CD4-positive, CD25-positive, alpha-beta regulatory T cell (primary cell): Measurements from ENCODE around the gene PTPRE. TPM values are rescaled to one million over a fixed set of nuclear protein-coding genes. Genes with fewer than 3 reads are reported as not detected.

Source experiments
- ATAC-seq, 2 donors: fragments of 150-1000 bp; cut with Tn5 transposase; one replicate each; pipeline ENCODE4 v1.10.0; 2021; ENCODE audit warnings: low read depth in 2 of 2, moderate number of reproducible peaks in 2 of 2, moderate library complexity in 1 of 2
- DNase-seq, 3 donors: peaks; one replicate each; pipeline versions ENCODE4 v3.0.0 to v3.0.0-alpha.2; 2012 to 2022; ENCODE audit warnings: mixed read lengths in 1 of 3
- H3K27ac ChIP-seq: one replicate; pipeline ENCODE4 v1.7.0; 2013; ENCODE audit warnings: mild to moderate bottlenecking, low read length; ENCODE audit not compliant: insufficient read depth, poor library complexity, severe bottlenecking
- H3K27me3 ChIP-seq: one replicate; pipeline ENCODE4 v1.7.0; 2013; ENCODE audit warnings: low read length; ENCODE audit not compliant: control insufficient read depth, insufficient read depth
- H3K36me3 ChIP-seq: one replicate; pipeline ENCODE4 v1.7.0; 2013; ENCODE audit warnings: mild to moderate bottlenecking, low read length, moderate library complexity; ENCODE audit not compliant: control insufficient read depth, insufficient read depth
- H3K4me1 ChIP-seq: 2 replicates; pipeline ENCODE4 v1.7.0; 2013; ENCODE audit warnings: mild to moderate bottlenecking, low read length; ENCODE audit not compliant: insufficient read depth, control insufficient read depth, poor library complexity, severe bottlenecking
- H3K4me3 ChIP-seq: one replicate; pipeline ENCODE4 v1.7.0; 2013; ENCODE audit warnings: low read depth, mild to moderate bottlenecking, low read length, moderate library complexity
- H3K9me3 ChIP-seq, 2 experiments: 1 replicate in 1 of 2; 2 replicates in 1 of 2; pipeline ENCODE4 v1.7.0; 2013; ENCODE audit warnings: low read length in 2 of 2, mild to moderate bottlenecking in 1 of 2, moderate library complexity in 1 of 2; ENCODE audit not compliant: control insufficient read depth in 2 of 2
- H3K27ac Mint-ChIP-seq, 3 donors: one replicate each; pipeline ENCODE4 v1.8.0; 2020 to 2022; ENCODE audit warnings: mild to moderate bottlenecking in 3 of 3, mixed read lengths in 3 of 3, moderate library complexity in 2 of 3
- H3K27me3 Mint-ChIP-seq: one replicate; pipeline ENCODE4 v1.8.0; 2022; ENCODE audit warnings: mild to moderate bottlenecking, mixed read lengths
- H3K36me3 Mint-ChIP-seq: one replicate; pipeline ENCODE4 v1.8.0; 2020; ENCODE audit warnings: mixed read lengths
- H3K4me1 Mint-ChIP-seq, 4 donors: one replicate each; pipeline ENCODE4 v1.8.0; 2020 to 2022; ENCODE audit warnings: mixed read lengths in 4 of 4, mild to moderate bottlenecking in 1 of 4
- H3K4me3 Mint-ChIP-seq, 4 donors: one replicate each; pipeline ENCODE4 v1.8.0; 2020 to 2022; ENCODE audit warnings: mild to moderate bottlenecking in 4 of 4, mixed read lengths in 4 of 4, moderate library complexity in 3 of 4
- H3K9me3 Mint-ChIP-seq, 7 donors: one replicate each; pipeline ENCODE4 v1.8.0; 2020 to 2022; ENCODE audit warnings: mixed read lengths in 7 of 7, mild to moderate bottlenecking in 3 of 7, moderate library complexity in 2 of 7
- polyA plus RNA-seq, 4 donors: library from polyadenylated mRNA; unstranded; fragments of 300-500 nt; fragmentation: Illumina TruSeq; gene quantifications; one replicate each; pipeline ENCODE4 v1.2.3, GENCODE V29; 2021
- total RNA-seq: library from RNA; stranded (reverse); gene quantifications from one replicate; pipeline ENCODE4 v1.2.3, GENCODE V29; 2022

Gene PTPRE
- total and polyA plus RNA-seq, 5 donors from 2014 or later = 10.0 to 63.9 (median 13.7) TPM

DNA sequence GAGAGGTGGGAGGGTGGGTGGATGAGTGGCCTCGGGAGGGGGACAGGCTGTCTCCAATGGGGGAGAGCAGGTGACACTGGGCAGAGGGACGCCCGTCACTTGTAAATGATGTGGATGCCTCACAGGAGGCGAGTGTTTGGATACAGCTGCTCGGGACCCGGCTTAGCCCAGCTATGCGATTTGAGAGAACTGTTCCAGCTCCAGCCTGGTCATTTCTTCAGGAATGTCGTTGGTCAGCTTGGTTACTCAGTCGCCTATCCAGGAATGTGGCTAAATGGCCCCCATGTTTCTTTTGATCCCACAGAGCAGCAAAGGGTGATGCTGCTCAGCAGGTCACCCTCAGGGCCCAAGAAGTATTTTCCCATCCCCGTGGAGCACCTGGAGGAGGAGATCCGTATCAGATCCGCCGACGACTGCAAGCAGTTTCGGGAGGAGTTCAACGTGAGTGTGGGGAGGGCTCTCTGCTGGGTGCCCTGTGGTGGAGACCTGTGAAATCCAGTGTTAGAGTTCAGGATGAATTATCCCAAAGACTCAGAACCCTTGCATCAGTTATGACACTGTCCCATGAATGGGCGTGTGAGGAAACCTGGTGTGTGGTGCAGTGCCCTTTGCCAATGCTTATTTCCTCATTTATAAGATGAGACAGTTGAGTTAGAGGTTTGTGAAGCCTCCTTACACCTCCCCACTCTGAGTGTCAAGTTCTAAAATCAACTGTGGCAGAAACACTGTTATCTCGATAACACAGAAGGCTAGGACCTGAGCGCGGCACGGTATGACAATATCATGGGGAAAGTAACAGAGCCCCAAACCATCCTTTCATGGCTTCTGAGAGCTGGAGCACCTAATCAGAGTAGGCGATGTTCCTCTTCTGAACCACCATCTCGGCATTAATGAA, 142.6 kb downstream of the PTPRE start:
- no peak for DNase-seq
- ATAC-seq = no peak
- peaks cover 49% of the 10 kb centered on the region for H3K4me1 ChIP-seq
- peaks cover 24% of the 10 kb centered on the region for H3K36me3 Mint-ChIP-seq
- H3K27me3 ChIP-seq = no peaks in the 10 kb centered on the region
- H3K4me3 ChIP-seq = peak overlapping the region; percentile 93
- peak overlapping the region; percentile 92 to 100 (median 97) for H3K4me3 Mint-ChIP-seq
- H3K27ac Mint-ChIP-seq = peak overlapping the region; percentile 20 to 99 (median 87)
- H3K36me3 ChIP-seq = peaks cover 41% of the 10 kb centered on the region
- H3K9me3 Mint-ChIP-seq = no peaks in the 10 kb centered on the region
- H3K9me3 ChIP-seq = no peaks in the 10 kb centered on the region
- peaks cover 13 to 69% (median 43%) of the 10 kb centered on the region in 4 donors for H3K4me1 Mint-ChIP-seq
- no peaks in the 10 kb centered on the region for H3K27me3 Mint-ChIP-seq
- no peak overlapping the region for H3K27ac ChIP-seq

DNA sequence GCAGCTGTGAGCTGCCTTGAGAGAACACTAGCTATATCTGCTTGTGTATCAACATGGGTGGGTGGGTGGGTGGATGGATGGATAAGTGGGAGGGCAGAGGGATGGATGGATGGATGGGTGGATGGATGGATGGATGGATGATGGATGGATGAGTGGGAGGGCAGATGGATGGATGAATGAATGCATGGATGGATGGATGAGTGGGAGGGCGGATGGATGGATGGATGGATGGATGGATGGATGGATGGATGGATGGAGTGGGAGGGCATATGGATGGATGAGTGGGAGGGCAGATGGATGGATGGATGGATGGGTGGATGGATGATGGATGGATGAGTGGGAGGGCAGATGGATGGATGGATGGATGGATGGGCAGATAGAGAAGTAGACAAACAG, 143.2 kb downstream of the PTPRE start:
- Mint-ChIP-seq H3K27me3 (no peaks in the 10 kb centered on the region), H3K4me1 (peaks cover 13 to 67% (median 45%) of the 10 kb centered on the region in 4 donors), H3K9me3 (no peaks in the 10 kb centered on the region), H3K27ac (peak overlapping the region; percentile 80 to 87 (median 83)), H3K4me3 (peak overlapping the region; percentile 59 to 92 (median 80)), H3K36me3 (peaks cover 27% of the 10 kb centered on the region)
- ATAC-seq (no peak), DNase-seq (no peak)
- Histone ChIP-seq H3K27ac (no peak overlapping the region), H3K36me3 (peaks cover 47% of the 10 kb centered on the region), H3K27me3 (no peaks in the 10 kb centered on the region), H3K4me3 (peak overlapping the region; percentile 93), H3K9me3 (no peaks in the 10 kb centered on the region), H3K4me1 (peaks cover 49% of the 10 kb centered on the region)

DNA sequence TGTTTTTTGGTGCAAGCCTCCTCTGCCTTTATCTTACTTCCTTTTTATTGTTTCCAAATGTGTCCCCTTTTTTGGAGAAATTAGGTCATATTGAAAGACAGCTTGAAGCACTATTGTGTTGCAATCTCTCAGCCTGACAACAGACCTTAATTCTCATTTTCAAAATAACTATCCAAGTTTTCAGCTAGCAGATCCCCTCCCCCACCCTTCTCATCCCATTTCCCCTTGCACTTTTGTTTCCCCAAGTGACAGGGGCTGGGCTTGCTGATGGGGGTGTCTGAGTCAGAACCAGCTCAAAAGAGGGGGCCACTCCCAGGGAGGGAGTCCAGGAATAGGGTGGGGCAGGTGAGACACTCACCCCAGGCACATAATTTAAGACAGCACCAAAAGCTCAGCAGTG, 144.0 kb downstream of the PTPRE start:
- Mint-ChIP-seq H3K27me3 (no peaks in the 10 kb centered on the region), H3K4me1 (peaks cover 13 to 69% (median 46%) of the 10 kb centered on the region in 4 donors), H3K4me3 (peak overlapping the region in 2 of 4 donors; percentile 59 to 92), H3K36me3 (peaks cover 35% of the 10 kb centered on the region), H3K9me3 (no peaks in the 10 kb centered on the region), H3K27ac (peak overlapping the region in 2 of 3 donors; percentile 80 to 87)
- Histone ChIP-seq H3K27ac (no peak overlapping the region), H3K4me3 (peak overlapping the region; percentile 23), H3K36me3 (peaks cover 55% of the 10 kb centered on the region), H3K27me3 (no peaks in the 10 kb centered on the region), H3K4me1 (peaks cover 49% of the 10 kb centered on the region), H3K9me3 (no peaks in the 10 kb centered on the region)
- DNase-seq (no peak), ATAC-seq (no peak)

DNA sequence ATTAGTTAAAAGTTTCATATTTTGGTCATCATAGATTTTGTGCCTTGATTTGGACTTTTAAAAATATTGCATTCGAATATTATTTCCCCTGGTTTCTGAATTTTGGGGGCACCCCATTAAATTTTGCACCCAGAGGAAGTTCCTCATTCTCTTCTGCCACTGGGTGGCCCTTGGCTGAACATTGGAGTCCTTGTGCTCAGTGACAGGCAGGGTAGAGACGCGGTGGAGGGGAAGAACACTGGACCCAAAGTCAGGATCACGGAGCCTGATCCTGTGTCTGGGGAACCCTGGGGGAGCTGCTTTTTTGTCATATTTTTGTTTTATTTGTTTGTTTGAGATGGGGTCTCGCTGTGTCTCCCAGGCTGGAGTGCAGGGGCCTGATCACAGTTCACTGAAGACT, 144.6 kb downstream of the PTPRE start:
- H3K4me1 Mint-ChIP-seq = peaks cover 13 to 66% (median 46%) of the 10 kb centered on the region in 4 donors
- peak overlapping the region in 1 of 3 donors; percentile 80 for H3K27ac Mint-ChIP-seq
- H3K27ac ChIP-seq = no peak overlapping the region
- peaks cover 61% of the 10 kb centered on the region for H3K36me3 ChIP-seq
- H3K27me3 Mint-ChIP-seq = no peaks in the 10 kb centered on the region
- ATAC-seq = no peak
- peak overlapping the region in 2 of 4 donors; percentile 16 to 92 for H3K4me3 Mint-ChIP-seq
- H3K36me3 Mint-ChIP-seq = peaks cover 38% of the 10 kb centered on the region
- no peaks in the 10 kb centered on the region for H3K27me3 ChIP-seq
- no peak overlapping the region for H3K4me3 ChIP-seq
- H3K9me3 ChIP-seq = no peaks in the 10 kb centered on the region
- DNase-seq = no peak
- peaks cover 45% of the 10 kb centered on the region for H3K4me1 ChIP-seq
- no peaks in the 10 kb centered on the region for H3K9me3 Mint-ChIP-seq

DNA sequence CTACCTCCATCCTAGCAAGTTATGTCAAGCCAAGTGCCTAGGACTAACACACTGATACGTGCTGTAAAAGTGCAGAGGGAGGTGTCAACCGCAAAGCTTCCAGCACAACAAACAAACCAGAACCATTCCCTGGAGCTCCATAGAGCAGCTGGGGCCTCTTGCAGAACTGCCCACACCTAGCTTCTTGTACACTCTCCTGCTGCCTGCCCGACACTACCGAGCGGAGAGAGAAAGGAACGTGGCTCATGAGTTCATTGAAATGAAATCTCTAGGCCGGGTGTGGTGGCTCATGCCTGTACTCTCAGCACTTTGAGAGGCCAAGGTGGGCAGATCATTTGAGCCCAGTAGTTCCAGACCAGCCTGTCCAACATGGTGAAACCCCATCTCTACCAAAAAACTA, 145.8 kb downstream of the PTPRE start:
- Histone ChIP-seq H3K9me3 (no peaks in the 10 kb centered on the region), H3K27me3 (no peaks in the 10 kb centered on the region), H3K36me3 (peaks cover 70% of the 10 kb centered on the region), H3K27ac (no peak overlapping the region), H3K4me3 (no peak overlapping the region), H3K4me1 (peaks cover 34% of the 10 kb centered on the region)
- Mint-ChIP-seq H3K4me1 (peaks cover 13 to 59% (median 41%) of the 10 kb centered on the region in 4 donors), H3K27ac (peak overlapping the region in 1 of 3 donors; percentile 80), H3K4me3 (peak overlapping the region in 1 of 4 donors; percentile 47), H3K36me3 (peaks cover 42% of the 10 kb centered on the region), H3K27me3 (no peaks in the 10 kb centered on the region), H3K9me3 (no peaks in the 10 kb centered on the region)
- DNase-seq (no peak), ATAC-seq (no peak)

DNA sequence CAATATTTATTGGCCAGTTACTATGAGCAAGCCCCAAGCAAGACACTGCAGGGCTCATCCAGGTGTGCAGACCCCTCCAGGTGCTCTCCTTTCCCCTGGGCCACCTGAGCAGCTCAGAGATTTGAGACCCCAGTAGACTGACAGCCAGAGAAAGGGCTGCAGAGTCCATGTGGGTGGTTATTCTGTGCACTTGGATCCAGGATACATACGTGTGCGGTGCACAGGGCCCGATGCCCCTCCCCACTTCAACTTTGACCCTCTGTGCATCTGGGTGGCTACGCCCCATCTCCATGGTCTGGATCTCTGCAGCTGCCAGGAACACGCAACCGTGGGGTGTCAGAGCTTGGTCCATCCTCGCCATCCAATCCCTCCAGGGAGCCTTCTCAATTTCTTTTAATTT, 146.5 kb downstream of the PTPRE start:
- no peak overlapping the region for H3K4me3 ChIP-seq
- no peaks in the 10 kb centered on the region for H3K27me3 ChIP-seq
- Mint-ChIP-seq H3K36me3 (peaks cover 36% of the 10 kb centered on the region), H3K27ac (peak overlapping the region in 1 of 3 donors; percentile 43), H3K4me1 (peaks cover 9 to 57% (median 35%) of the 10 kb centered on the region in 4 donors), H3K27me3 (no peaks in the 10 kb centered on the region), H3K9me3 (no peaks in the 10 kb centered on the region), H3K4me3 (peak overlapping the region in 1 of 4 donors; percentile 44)
- ATAC-seq = no peak
- peaks cover 76% of the 10 kb centered on the region for H3K36me3 ChIP-seq
- H3K27ac ChIP-seq = no peak overlapping the region
- peaks cover 28% of the 10 kb centered on the region for H3K4me1 ChIP-seq
- H3K9me3 ChIP-seq = no peaks in the 10 kb centered on the region
- no peak for DNase-seq

DNA sequence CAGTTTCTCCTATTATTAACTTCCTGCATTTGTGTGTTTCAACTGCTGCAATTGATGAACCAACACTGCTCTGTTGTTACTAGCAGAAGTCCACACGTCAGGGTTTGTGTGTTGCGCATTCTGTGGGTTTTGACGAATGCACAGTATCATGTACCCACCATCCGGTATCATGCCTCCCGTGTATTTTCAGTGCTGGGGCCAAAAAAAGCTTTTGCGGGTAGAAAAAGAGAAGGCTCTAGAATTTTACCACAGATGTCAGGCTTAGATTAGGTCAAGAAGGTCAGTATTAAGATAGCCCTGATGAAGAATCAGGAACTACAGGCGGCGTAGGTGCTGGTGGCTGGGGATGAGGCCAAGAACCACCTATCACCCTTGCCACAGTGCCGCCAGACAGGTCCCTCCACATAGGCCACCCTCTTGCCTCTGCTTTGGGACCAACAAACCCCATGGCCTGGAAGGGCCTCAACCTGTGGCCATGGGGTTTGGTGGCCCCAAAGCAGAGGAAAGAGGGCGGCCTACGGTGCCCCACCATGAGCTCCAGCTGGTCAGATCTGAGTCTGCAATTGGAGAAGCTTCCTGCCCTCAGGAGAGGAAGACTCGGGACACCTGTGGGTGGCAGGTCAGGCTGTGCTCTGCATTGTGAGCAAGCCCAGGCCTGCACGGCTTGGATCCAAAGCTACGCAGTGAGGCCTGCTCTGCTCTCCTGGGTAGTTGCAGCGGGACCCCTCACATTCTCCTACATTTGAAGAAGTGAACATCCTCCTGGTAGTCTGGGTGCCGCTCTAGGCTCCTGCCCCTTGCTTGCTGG, 147.5 kb downstream of the PTPRE start:
- peaks cover 40% of the 10 kb centered on the region for H3K36me3 Mint-ChIP-seq
- H3K27ac Mint-ChIP-seq = peak overlapping the region in 2 of 3 donors; percentile 26 to 28
- H3K4me3 Mint-ChIP-seq = peak overlapping the region in 1 of 4 donors; percentile 52
- no peak for ATAC-seq
- no peaks in the 10 kb centered on the region for H3K27me3 Mint-ChIP-seq
- peaks cover 18% of the 10 kb centered on the region for H3K4me1 ChIP-seq
- peaks cover 7 to 55% (median 28%) of the 10 kb centered on the region in 4 donors for H3K4me1 Mint-ChIP-seq
- no peaks in the 10 kb centered on the region for H3K9me3 ChIP-seq
- H3K27me3 ChIP-seq = no peaks in the 10 kb centered on the region
- H3K36me3 ChIP-seq = peaks cover 78% of the 10 kb centered on the region
- H3K9me3 Mint-ChIP-seq = no peaks in the 10 kb centered on the region
- no peak for DNase-seq
- no peak overlapping the region for H3K27ac ChIP-seq
- no peak overlapping the region for H3K4me3 ChIP-seq
